LoVo (cell line): ENCODE measurements around the gene STEAP2.
"Not testable (repeated sequence)": the region's sequence is repeated elsewhere in the genome, so short reads cannot be mapped to it uniquely, and the experiment has no call there.

Source experiments
- DNase-seq: peaks from one replicate; pipeline ENCODE4 v3.0.0-alpha.2; 2016; ENCODE audit warnings: low spot score

The STEAP2 gene

DNA sequence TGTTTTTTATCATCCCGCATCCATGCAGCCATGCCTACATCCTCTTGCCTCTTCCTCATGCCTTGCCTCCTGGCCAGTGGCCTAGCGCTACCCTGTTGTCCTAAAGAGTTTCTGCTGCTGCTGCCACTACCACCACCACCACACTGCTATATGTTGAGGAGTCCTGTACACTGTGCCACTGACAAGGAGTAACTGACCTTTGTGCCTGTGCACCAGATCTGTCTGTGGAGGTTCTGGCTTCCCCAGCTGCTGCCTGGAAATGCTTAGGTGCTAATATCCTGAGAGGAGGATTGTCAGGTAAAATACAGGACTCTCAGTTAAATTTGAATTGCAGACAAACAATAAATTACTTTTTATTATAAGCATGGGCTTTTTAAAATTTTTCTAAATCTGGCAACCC lies 26.5 kb downstream of the STEAP2 start:
- DNase-seq, result no peak

- no peak for DNase-seq
These were observed 27.0 kb downstream of the STEAP2 start for GRCh38 chr7:90238583-90238982.

DNA sequence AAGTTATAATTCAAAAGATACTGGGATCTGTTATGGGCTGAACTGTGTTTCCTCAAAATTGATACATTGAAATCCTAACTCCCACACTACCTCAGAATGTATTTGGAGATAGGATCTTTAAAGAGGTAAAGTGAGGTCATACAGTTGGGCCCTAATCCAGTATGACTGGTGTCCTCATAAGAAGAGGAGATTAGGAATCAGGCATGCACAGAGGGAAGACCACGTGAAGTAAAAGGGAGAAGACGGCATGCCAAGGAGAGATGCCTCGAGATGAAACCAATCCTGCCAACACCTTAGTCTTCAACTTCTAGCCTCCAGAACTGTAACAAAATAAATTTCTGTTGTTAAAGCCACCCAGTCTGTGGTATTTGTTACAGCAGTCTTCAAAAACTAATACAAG lies 27.5 kb downstream of the STEAP2 start:
- no peak for DNase-seq

DNA sequence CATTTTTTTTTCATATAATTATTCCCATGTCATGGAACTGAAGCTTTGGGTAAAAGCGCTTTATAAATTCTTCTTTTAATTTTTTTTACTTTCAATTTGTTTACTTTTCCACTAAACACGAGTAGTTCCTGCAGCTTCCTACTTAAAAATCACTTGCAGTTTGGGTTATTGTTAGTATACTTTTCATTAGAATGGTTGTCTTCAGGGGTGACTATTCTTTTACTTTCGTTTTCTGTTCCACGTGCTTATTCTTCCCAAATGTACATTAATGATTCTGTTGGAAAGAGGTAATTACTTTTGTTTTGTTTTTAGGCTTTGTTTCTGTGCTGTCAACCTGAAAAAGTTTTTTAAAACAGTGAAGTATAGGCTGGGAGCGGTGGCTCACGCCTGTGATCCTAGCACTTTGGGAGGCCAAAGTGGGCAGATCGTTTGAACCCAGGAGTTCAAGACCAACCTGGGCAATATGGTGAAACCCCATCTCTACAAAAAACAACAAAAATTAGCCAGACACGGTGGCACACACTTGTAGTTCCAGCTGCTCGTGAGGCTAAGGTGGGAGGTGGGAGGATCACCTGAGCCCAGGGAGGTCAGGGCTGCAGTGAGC lies 28.2 kb downstream of the STEAP2 start:
- peak; percentile 46 for DNase-seq

DNA sequence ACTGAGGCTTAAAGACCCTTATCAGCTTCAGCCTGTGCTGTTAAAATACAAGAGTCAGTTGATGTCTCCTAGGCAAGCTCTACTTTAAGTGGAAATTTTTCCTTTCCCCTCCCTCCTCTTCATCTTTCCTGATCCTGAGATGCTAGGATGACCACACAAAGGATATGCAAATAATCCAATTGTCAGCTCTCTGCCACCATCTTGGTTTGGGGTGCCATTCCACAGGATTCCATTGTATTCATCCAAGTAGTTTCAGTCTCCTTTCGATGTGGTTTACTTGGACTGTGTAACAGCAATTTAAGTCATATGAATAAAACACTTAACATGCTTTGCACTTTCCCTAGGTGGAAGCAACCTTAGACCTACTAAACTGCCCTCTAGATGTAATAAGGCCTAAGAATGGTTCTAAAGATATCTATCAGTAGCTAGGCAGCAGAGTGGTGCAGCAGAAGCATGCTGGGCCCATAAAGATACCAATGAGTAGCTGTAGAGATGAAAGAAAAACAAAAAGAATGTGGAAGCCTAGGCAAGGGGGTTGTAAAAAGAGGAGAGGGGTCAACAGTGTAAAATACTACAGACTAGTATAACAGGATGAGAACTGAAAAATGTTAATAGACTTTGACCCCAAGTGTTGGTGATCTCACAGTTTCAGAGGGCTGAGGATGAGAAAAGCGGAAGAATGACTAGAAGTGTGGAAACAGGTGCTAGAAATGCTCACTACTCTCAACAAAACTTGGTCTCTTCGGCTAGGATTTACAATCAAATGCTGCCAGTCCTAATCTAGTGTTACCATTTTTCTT lies 31.0 kb downstream of the STEAP2 start:
- no peak for DNase-seq

DNA sequence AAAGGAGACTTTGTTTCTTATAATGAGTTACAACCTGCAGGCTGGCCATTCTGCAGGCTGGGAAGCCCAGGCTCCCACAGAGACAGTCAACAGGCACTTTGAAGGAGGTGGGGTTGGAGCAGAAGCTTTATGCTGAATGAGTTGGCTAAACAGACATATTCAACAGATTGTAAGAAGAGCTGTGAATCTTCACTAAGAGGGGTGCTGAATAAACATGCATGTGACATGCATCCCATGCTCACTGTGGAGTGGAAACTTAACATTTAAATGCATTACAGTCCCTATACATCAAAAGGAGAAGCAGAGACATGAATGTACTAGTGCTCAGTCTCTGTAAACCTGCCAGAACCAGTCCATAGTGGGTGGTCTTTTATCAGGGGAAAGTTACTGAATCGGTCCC lies 32.0 kb downstream of the STEAP2 start:
- no peak for DNase-seq

DNA sequence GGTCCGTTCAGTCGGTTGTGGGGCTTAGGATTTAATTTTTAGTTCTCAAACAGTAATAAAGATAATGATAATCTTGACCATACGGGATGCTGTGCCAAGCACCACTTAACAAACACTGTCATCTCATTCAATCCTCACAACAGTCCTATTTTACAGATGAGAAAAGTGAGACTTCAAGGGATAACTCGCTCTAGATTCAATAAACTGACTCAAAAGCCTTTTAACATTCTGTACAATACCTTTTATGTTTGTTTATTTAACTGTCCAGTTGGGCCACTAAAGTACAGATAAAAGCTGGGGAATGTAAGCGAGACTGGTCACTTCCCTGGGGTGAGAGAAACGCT lies 33.0 kb downstream of the STEAP2 start:
- no peak for DNase-seq

DNA sequence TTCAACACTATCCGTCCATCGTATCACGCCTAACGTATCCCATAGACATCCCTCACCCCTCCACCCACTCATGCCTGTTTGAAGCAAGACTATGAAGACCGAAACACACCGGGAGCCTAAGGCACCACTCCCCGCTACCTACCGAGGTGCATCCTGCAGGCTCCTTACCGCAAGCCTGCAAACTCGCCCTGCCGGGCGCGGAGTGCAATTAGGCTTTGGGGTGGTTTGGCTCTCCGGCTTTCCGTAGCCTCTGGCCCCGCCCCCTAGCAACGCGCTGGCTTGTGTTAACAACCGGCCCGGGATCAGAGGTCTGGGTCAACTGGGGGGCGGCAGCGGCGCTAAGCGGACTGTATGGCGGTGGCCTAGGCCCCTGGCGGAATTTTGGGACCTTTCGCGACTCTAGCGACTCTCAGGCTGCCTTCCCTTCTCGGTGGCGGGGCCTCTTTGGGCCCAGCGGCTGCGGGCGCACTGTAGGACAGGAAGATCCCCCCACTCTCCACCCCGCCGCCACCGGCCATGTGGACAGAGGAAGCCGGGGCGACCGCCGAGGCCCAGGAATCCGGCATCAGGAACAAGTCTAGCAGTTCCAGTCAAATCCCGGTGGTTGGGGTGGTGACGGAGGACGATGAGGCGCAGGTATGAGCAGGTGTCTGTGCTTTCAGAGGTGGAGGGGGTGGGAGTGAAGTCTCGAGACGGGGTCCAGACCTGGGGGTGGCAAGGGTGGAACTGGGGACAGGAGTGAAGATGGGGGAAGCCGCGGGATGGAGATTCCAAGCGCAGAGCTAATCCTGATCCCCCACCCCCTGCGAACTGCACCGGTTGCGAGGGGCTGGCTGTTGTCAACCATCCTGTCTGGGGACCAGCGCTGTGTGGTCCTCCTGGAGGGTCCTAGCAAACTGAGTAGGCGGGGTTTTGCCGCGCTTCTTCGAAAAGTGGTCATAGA lies 33.6 kb downstream of the STEAP2 start, which contains the start of gene CFAP69:
CFAP69 (plus strand) TSS at position 266 of the 943 bp plus-strand sequence; CDS start at position 517, 251 bp downstream.
- peak; percentile 92 for DNase-seq

DNA sequence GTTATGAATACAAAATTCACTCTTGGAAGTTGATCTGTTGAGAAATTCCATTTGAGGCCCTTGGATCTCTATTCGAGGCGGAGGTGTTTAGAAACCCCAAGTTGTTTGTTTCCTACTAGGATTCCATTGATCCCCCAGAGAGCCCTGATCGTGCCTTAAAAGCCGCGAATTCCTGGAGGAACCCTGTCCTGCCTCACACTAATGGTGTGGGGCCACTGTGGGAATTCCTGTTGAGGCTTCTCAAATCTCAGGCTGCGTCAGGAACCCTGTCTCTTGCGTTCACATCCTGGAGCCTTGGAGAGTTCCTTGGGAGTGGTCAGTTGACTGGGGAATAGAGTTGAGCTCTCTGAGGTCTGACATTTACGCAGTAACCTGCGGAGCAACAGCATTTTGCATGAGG lies 34.6 kb downstream of the STEAP2 start:
- DNase-seq, result no peak

- no peak for DNase-seq
These were observed 37.2 kb downstream of the STEAP2 start for GRCh38 chr7:90248706-90249105.

DNA sequence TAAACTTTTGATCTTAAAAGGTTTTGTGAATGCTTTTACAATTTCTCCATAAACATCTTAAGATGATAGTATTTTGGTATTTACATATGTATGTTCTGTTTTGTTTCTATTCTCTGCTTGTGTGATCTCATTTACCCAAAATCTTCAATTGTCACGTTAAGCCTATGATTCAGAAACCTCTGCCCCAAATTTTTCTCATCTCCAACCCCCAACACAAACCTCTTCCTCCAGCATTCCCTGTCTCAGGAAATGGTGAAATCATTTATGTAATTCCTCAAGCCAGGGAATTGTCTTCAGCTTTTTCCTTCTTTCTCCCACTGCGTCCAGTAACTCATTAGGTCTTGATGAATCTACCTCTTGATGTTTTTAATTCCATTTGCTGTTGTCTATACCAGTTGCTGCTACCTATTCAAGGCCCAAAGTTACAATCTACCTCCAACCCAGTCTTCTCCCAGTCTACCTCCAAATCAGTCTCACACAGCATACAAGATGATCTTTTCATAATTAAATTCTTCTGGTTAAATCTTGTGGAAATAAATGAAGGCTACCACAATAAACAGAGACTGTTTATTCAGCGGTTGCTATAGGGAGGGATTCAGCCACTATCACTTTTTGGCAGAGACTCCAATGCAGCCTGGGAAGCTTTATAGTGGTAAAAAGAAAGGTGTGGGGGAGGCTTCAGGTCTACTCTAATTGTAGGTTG lies 39.2 kb downstream of the STEAP2 start:
- no peak for DNase-seq

- no peak for DNase-seq
These were observed 39.7 kb downstream of the STEAP2 start for GRCh38 chr7:90251304-90251635.

DNA sequence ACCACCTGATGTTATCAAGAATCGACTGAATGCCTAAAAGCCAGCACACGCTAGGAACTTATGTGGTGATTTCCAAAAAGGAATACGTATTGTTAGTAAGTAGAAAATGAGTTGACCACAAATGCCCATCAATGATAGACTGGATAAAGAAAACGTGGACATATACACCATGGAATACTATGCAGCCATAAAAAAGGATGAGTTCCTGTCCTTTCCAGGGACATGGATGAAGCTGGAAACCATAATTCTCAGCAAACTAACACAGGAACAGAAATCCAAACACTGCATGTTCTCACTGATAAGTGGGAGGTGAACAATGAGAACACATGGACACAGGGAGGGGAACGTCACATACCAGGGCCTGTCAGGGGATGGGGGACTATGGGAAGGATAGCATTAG lies 44.5 kb downstream of the STEAP2 start:
- DNase-seq, result not testable (repeated sequence)

- no peak for DNase-seq
These were observed 45.2 kb downstream of the STEAP2 start for GRCh38 chr7:90256778-90257177.

GRCh38 chr7:90261441-90261840 lies 49.9 kb downstream of the STEAP2 start:
- DNase-seq, result no peak

GRCh38 chr7:90262438-90262837 lies 50.9 kb downstream of the STEAP2 start:
- peak; percentile 61 for DNase-seq

GRCh38 chr7:90266808-90267207 lies 55.3 kb downstream of the STEAP2 start:
- no peak for DNase-seq

GRCh38 chr7:90267263-90267858 lies 55.8 kb downstream of the STEAP2 start:
- DNase-seq, result no peak

DNA sequence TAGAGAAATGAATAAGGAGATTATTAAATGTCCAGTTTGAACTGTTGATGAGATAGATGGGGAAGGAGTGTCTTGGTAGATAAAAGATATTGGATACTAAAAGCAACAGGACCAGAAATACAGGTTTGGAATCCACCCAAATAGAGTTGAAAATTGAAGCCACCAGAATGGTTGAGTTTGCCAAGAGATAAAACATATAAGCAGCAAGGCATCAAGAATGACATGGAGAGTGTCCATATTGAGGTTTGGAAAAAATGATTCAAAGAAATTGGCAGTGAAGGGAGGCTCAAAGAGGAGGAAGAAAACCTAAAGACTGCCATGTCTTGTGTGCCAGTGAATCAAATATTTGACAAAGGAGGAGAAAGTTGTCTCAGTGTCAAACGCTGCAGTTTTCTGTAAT lies 57.6 kb downstream of the STEAP2 start:
- no peak for DNase-seq

- DNase-seq, result no peak
These were observed 59.1 kb downstream of the STEAP2 start for GRCh38 chr7:90270431-90271178.

DNA sequence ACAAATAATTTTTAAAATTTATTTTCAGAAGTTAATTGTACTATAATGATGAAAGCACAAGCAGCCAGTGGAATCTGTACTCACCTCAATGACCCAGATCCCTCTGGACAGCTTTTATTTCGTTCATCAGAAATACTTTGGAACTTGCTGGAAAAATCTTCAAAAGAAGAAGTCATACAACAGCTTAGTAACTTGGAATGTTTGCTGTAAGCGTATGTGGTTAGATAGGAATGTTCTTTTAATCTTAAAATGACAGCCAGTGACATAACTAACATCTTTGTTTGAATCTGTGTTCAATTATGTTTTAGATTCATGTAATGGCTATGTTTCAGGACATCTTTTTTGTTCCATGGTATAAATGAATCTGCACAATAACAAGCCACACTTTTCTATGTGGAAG lies 60.2 kb downstream of the STEAP2 start:
- no peak for DNase-seq
